HepG2 (cell line): ENCODE measurements around the gene ELMOD1. TPM values are rescaled to one million over a fixed set of nuclear protein-coding genes. Genes with fewer than 3 reads are reported as not detected.

Source experiments
- ATAC-seq: fragments of 200-7000 bp; cut with Tn5 transposase; 3 replicates; pipeline ENCODE4 v1.9.1; 2020; ENCODE audit warnings: mild to moderate bottlenecking, moderate library complexity
- BruUV-seq: library from RNA; stranded (reverse); fragments of 400-500 nt; replicated peaks from 2 replicates; lab custom pipeline; 2021; lab: Mats Ljungman, UMichigan
- CTCF ChIA-PET: fragments of 300-600 bp; formaldehyde crosslinking; extraction: SDS; loops from one replicate; lab custom pipeline; 2021; ENCODE audit warnings: low total read pairs, inconsistent platforms, low intra/inter-chr PET ratio; lab: Yijun Ruan, JAX
- POLR2A ChIA-PET: fragments of 350-600 bp; sonication (Branson Sonifier 250); formaldehyde crosslinking; loops from one replicate; lab custom pipeline; 2020; ENCODE audit warnings: antibody characterized with exemption, inconsistent platforms; lab: Yijun Ruan, JAX
- DNase-seq: peaks from one replicate; pipeline ENCODE4 v3.0.0-alpha.2; 2015; ENCODE audit warnings: low spot score
- FAIRE-seq: peaks from 3 replicates; lab custom pipeline; 2011; peaks lifted over from hg19 to GRCh38; lab: Jason Lieb, UNC
- H2AFZ ChIP-seq: one replicate; pipeline ENCODE4 v1.6.1; 2011; ENCODE audit warnings: low read length, inconsistent platforms
- H3K27ac ChIP-seq: fragments of 300-600 bp; 3 replicates; pipeline ENCODE4 v1.8.0; 2011; ENCODE audit warnings: mixed run types, mild to moderate bottlenecking, mixed read lengths, low read length, inconsistent platforms; ENCODE audit not compliant: insufficient read depth; ENCODE audit errors: extremely low read length
- H3K27me3 ChIP-seq, 2 experiments: fragments of 200-600 bp in 1 of 2; 2 replicates in 1 of 2; 3 replicates in 1 of 2; pipeline versions ENCODE4 v1.6.0 to v1.8.0; 2011; ENCODE audit warnings: low read length in 2 of 2, mild to moderate bottlenecking in 2 of 2, moderate library complexity in 2 of 2, inconsistent platforms in 1 of 2; ENCODE audit not compliant: insufficient read depth in 2 of 2, control insufficient read depth in 1 of 2
- H3K36me3 ChIP-seq, 2 experiments: fragments of 200-600 bp in 1 of 2; replicated peaks in 1 of 2; 2 replicates in 1 of 2; 3 replicates in 1 of 2; pipeline versions ENCODE4 v1.5.1 to v1.8.0; 2011; ENCODE audit warnings: low read length in 2 of 2, inconsistent platforms in 1 of 2; ENCODE audit not compliant: insufficient read depth in 2 of 2, control insufficient read depth in 1 of 2
- H3K4me1 ChIP-seq: 2 replicates; pipeline ENCODE4 v1.5.1; 2012; ENCODE audit warnings: low read length, inconsistent platforms; ENCODE audit not compliant: insufficient read depth
- H3K4me2 ChIP-seq: 2 replicates; pipeline ENCODE4 v1.6.0; 2011; ENCODE audit warnings: low read depth, low read length, inconsistent platforms
- H3K4me3 ChIP-seq, 3 experiments: fragments of 200-600 bp in 1 of 3; sonication (generic), shearing (Covaris generic) in 1 of 3; replicated peaks in 1 of 3; 2 replicates each; pipeline ENCODE4 v1.5.1; 2011 to 2016; ENCODE audit warnings: low read length in 3 of 3, inconsistent platforms in 2 of 3, low read depth in 2 of 3, mild to moderate bottlenecking in 2 of 3, control low read depth in 1 of 3, mixed read lengths in 1 of 3; ENCODE audit not compliant: insufficient read depth in 1 of 3
- H3K79me2 ChIP-seq: one replicate; pipeline ENCODE4 v1.6.1; 2011; ENCODE audit warnings: low read length, inconsistent platforms; ENCODE audit not compliant: insufficient read depth
- H3K9ac ChIP-seq: 2 replicates; pipeline ENCODE4 v1.6.0; 2011; ENCODE audit warnings: mild to moderate bottlenecking, low read depth, low read length, inconsistent platforms; ENCODE audit not compliant: insufficient read depth
- H3K9me3 ChIP-seq: 2 replicates; pipeline ENCODE4 v1.5.1; 2012; ENCODE audit warnings: mild to moderate bottlenecking, low read length
- H4K20me1 ChIP-seq: 2 replicates; pipeline ENCODE4 v1.6.0; 2011; ENCODE audit warnings: inconsistent platforms, mild to moderate bottlenecking, low read length, moderate library complexity; ENCODE audit not compliant: insufficient read depth
- CCDC6 ChIP-seq: sonication (generic); formaldehyde crosslinking; IDR thresholded peaks from 2 replicates; pipeline ENCODE4 v1.8.1; 2022; ENCODE audit warnings: mild to moderate bottlenecking, missing genetic modification reagents, moderate library complexity
- HIC2 ChIP-seq: sonication (generic); formaldehyde crosslinking; IDR thresholded peaks from 2 replicates; pipeline ENCODE4 v1.9.0; 2022; ENCODE audit warnings: low read depth, missing genetic modification reagents
- NPAS2 ChIP-seq: sonication (generic); formaldehyde crosslinking; IDR thresholded peaks from 2 replicates; pipeline ENCODE4 v1.8.0; 2022; ENCODE audit warnings: mild to moderate bottlenecking, missing genetic modification reagents, borderline replicate concordance
- NR2C2 ChIP-seq: sonication (generic); formaldehyde crosslinking; IDR thresholded peaks from 2 replicates; pipeline ENCODE4 v1.4.0; 2020; ENCODE audit warnings: missing genetic modification reagents, mild to moderate bottlenecking, moderate library complexity, borderline replicate concordance
- PBX3 ChIP-seq: sonication (generic); formaldehyde crosslinking; IDR thresholded peaks from 2 replicates; pipeline ENCODE4 v1.8.1; 2023; ENCODE audit warnings: missing genetic modification reagents, inconsistent platforms, borderline replicate concordance
- REL ChIP-seq: sonication (generic); formaldehyde crosslinking; conservative IDR thresholded peaks from 2 replicates; pipeline ENCODE4 v1.8.0; 2022; ENCODE audit warnings: mild to moderate bottlenecking, missing genetic modification reagents, moderate library complexity
- YY1 ChIP-seq: IDR thresholded peaks from 2 replicates; pipeline ENCODE4 v1.6.1; 2011; ENCODE audit warnings: low read length, low read depth, moderate library complexity, mild to moderate bottlenecking; ENCODE audit not compliant: insufficient read depth, insufficient replicate concordance
- ZNF383 ChIP-seq: sonication (generic); formaldehyde crosslinking; IDR thresholded peaks from 2 replicates; pipeline ENCODE4 v1.4.0; 2020; ENCODE audit warnings: missing genetic modification reagents, mild to moderate bottlenecking, borderline replicate concordance
- ZNF431 ChIP-seq: sonication (generic); formaldehyde crosslinking; IDR thresholded peaks from 2 replicates; pipeline ENCODE4 v1.9.0; 2022; ENCODE audit warnings: missing genetic modification reagents, low read depth, mild to moderate bottlenecking, borderline replicate concordance
- ZNF550 ChIP-seq: sonication (generic); formaldehyde crosslinking; IDR thresholded peaks from 2 replicates; pipeline ENCODE4 v1.4.0; 2020; ENCODE audit warnings: mild to moderate bottlenecking, missing genetic modification reagents, borderline replicate concordance
- ZNF7 ChIP-seq: IDR thresholded peaks from 2 replicates; pipeline ENCODE4 v1.6.1; 2016; ENCODE audit warnings: missing biosample characterization, missing genetic modification reagents
- ZNF710 ChIP-seq: sonication (generic); formaldehyde crosslinking; IDR thresholded peaks from 2 replicates; pipeline ENCODE4 v1.5.0; 2020; ENCODE audit warnings: mild to moderate bottlenecking, missing genetic modification reagents, borderline replicate concordance
- WGBS: methylation state at CpG from one replicate; pipeline ENCODE4 v1.1.6; 2017; ENCODE audit warnings: low lambda C conversion rate; 5-methylcytosine and 5-hydroxymethylcytosine counted together
- in situ Hi-C: cut with HindIII; loops from 2 replicates; pipeline ENCODE4 v1.10.0; 2017; ENCODE audit warnings: low pct_unique_long_range_greater_than_20kb; ENCODE audit not compliant: extremely low pct_ligation_motif_present
- intact Hi-C: fragments of 100-400 bp; cut with micrococcal nuclease; formaldehyde crosslinking; loops from one replicate; pipeline ENCODE4 v1.10.0; 2022; ENCODE audit not compliant: unreplicated experiment
- polyA plus RNA-seq, 8 experiments: library from polyadenylated mRNA; depleted of rRNA in 3 of 8; stranded (reverse) in 7 of 8; unstranded in 1 of 8; fragments of >200 nt; fragmentation: Illumina TruSeq in 4 of 8; extraction: Trizol in 4 of 8; gene quantifications; 2 replicates each; pipeline versions ENCODE4 v1.2.1 to v1.2.3, GENCODE V29; 2011 to 2016; ENCODE audit warnings: low read depth in 4 of 8, missing spikeins in 1 of 8, mixed read lengths in 1 of 8; ENCODE audit not compliant: insufficient read depth in 1 of 8
- total RNA-seq, 5 experiments: library from RNA; depleted of rRNA; stranded (reverse); fragments of >200 nt; fragmentation: Illumina TruSeq; extraction: Trizol; gene quantifications; 2 replicates each; pipeline ENCODE4 v1.2.3, GENCODE V29; 2016; ENCODE audit warnings: low read depth in 1 of 5

Gene ELMOD1
- total and polyA plus RNA-seq, 2 of the 13 experiments (the other 11 are each of a cell fraction or from before 2014, with no cell fraction given) = not detected

- BruUV-seq = no TSS peak
- Histone ChIP-seq H3K4me1 (no peaks in the 10 kb centered on the region), H3K79me2 (no peaks in the 10 kb centered on the region), H3K4me2 (no peak overlapping the region), H4K20me1 (no peaks in the 10 kb centered on the region), H3K27me3 (peaks cover 0 to 4% of the 10 kb centered on the region in 2 experiments; a peak in 1 of 5 replicates), H3K4me3 (no peak overlapping the region), H3K9me3 (no peaks in the 10 kb centered on the region), H2AFZ (no peak overlapping the region), H3K36me3 (no peaks in the 10 kb centered on the region), H3K9ac (no peak overlapping the region), H3K27ac (no peak overlapping the region)
- no peak for TF ChIP-seq ZNF710
- no peak for TF ChIP-seq HIC2 (CRISPR knock-in tag)
- TF ChIP-seq ZNF550 (CRISPR knock-in tag) = no peak
- TF ChIP-seq NR2C2 = no peak
- TF ChIP-seq YY1 = no peak
- TF ChIP-seq ZNF431 (CRISPR knock-in tag) = no peak
- TF ChIP-seq CCDC6 = no peak
- TF ChIP-seq ZNF383 (CRISPR knock-in tag) = no peak
- TF ChIP-seq NPAS2 (CRISPR knock-in tag) = no peak
- TF ChIP-seq REL (CRISPR knock-in tag) = no peak
- no peak for TF ChIP-seq PBX3
- TF ChIP-seq ZNF7 = no peak
- POLR2A ChIA-PET = no interaction called here
- FAIRE-seq (no peak), DNase-seq (no peak), ATAC-seq (no peak)
- CTCF ChIA-PET = no interaction called here
- in situ Hi-C loops = no loop called here
- intact Hi-C loops = no loop called here
- 18% methylated on average over 7 of the region's 7 CpGs for WGBS
Measured at GRCh38 chr11:107677924-107678631, 87.1 kb downstream of the ELMOD1 start.
